HUES48 (cell line): ENCODE data around the gene ARHGEF40.

Source experiments
- H3K27ac ChIP-seq: one replicate; pipeline ENCODE4 v1.7.0; 2013; ENCODE audit warnings: low read depth, low read length, inconsistent platforms
- H3K27me3 ChIP-seq: 2 replicates; pipeline ENCODE4 v1.6.1; 2013; ENCODE audit warnings: mild to moderate bottlenecking, low read length; ENCODE audit not compliant: control insufficient read depth, insufficient read depth
- H3K36me3 ChIP-seq: 2 replicates; pipeline ENCODE4 v1.6.1; 2013; ENCODE audit warnings: low read length; ENCODE audit not compliant: control insufficient read depth, insufficient read depth
- H3K4me1 ChIP-seq: 2 replicates; pipeline ENCODE4 v1.6.1; 2013; ENCODE audit warnings: mild to moderate bottlenecking, low read length; ENCODE audit not compliant: control insufficient read depth, insufficient read depth
- H3K4me3 ChIP-seq: 2 replicates; pipeline ENCODE4 v1.5.1; 2013; ENCODE audit warnings: mild to moderate bottlenecking, low read depth, low read length
- H3K9ac ChIP-seq: 2 replicates; pipeline ENCODE4 v1.6.1; 2013; ENCODE audit warnings: mild to moderate bottlenecking, low read depth, low read length, moderate library complexity
- H3K9me3 ChIP-seq: 2 replicates; pipeline ENCODE4 v1.6.1; 2013; ENCODE audit warnings: low read length; ENCODE audit not compliant: control insufficient read depth, insufficient read depth

The ARHGEF40 gene

GRCh38 chr14:21074398-21075272 is 4.5 kb downstream of the ARHGEF40 start:
- no peak overlapping the region for H3K9ac ChIP-seq
- no peak overlapping the region for H3K27ac ChIP-seq
- no peak overlapping the region for H3K4me3 ChIP-seq
- H3K9me3 ChIP-seq: no peaks in the 10 kb centered on the region
- no peaks in the 10 kb centered on the region for H3K27me3 ChIP-seq
- peaks cover 70% of the 10 kb centered on the region for H3K36me3 ChIP-seq
- peaks cover 10% of the 10 kb centered on the region for H3K4me1 ChIP-seq

- Histone ChIP-seq H3K9me3 (no peaks in the 10 kb centered on the region), H3K4me1 (peaks cover 10% of the 10 kb centered on the region), H3K9ac (no peak overlapping the region), H3K36me3 (peaks cover 81% of the 10 kb centered on the region), H3K27me3 (no peaks in the 10 kb centered on the region), H3K4me3 (no peak overlapping the region), H3K27ac (no peak overlapping the region)
These were observed 5.8 kb downstream of the ARHGEF40 start for GRCh38 chr14:21075719-21076437.

- Histone ChIP-seq H3K36me3 (peaks cover 97% of the 10 kb centered on the region), H3K9me3 (no peaks in the 10 kb centered on the region), H3K4me1 (peaks cover under 1% of the 10 kb centered on the region; the same call in 1 of the 2 replicates), H3K27ac (no peak overlapping the region), H3K9ac (no peak overlapping the region), H3K4me3 (no peak overlapping the region), H3K27me3 (no peaks in the 10 kb centered on the region)
These were observed 7.6 kb downstream of the ARHGEF40 start for GRCh38 chr14:21077672-21078071.

- Histone ChIP-seq H3K27ac (no peak overlapping the region), H3K36me3 (peaks cover 95% of the 10 kb centered on the region), H3K4me3 (no peak overlapping the region), H3K4me1 (no peaks in the 10 kb centered on the region), H3K9ac (no peak overlapping the region), H3K27me3 (no peaks in the 10 kb centered on the region), H3K9me3 (no peaks in the 10 kb centered on the region)
These were observed 8.2 kb downstream of the ARHGEF40 start for GRCh38 chr14:21078287-21078686.

- Histone ChIP-seq H3K4me3 (no peak overlapping the region), H3K27ac (no peak overlapping the region), H3K36me3 (peaks cover 91% of the 10 kb centered on the region), H3K4me1 (no peaks in the 10 kb centered on the region), H3K9ac (no peak overlapping the region), H3K9me3 (no peaks in the 10 kb centered on the region), H3K27me3 (no peaks in the 10 kb centered on the region)
These were observed 8.6 kb downstream of the ARHGEF40 start for GRCh38 chr14:21078726-21079125.

GRCh38 chr14:21081521-21082142 is 11.5 kb downstream of the ARHGEF40 start:
- H3K27ac ChIP-seq: no peak overlapping the region
- H3K36me3 ChIP-seq: peaks cover 91% of the 10 kb centered on the region
- no peaks in the 10 kb centered on the region for H3K27me3 ChIP-seq
- no peaks in the 10 kb centered on the region for H3K4me1 ChIP-seq
- no peak overlapping the region for H3K4me3 ChIP-seq
- H3K9ac ChIP-seq: no peak overlapping the region
- no peaks in the 10 kb centered on the region for H3K9me3 ChIP-seq

- Histone ChIP-seq H3K27me3 (no peaks in the 10 kb centered on the region), H3K4me3 (no peak overlapping the region), H3K9ac (no peak overlapping the region), H3K27ac (no peak overlapping the region), H3K9me3 (no peaks in the 10 kb centered on the region), H3K36me3 (peaks cover 84% of the 10 kb centered on the region), H3K4me1 (no peaks in the 10 kb centered on the region)
These were observed 13.6 kb downstream of the ARHGEF40 start for GRCh38 chr14:21083565-21084325.

- Histone ChIP-seq H3K4me1 (no peaks in the 10 kb centered on the region), H3K36me3 (peaks cover 84% of the 10 kb centered on the region), H3K27me3 (no peaks in the 10 kb centered on the region), H3K9me3 (no peaks in the 10 kb centered on the region), H3K27ac (no peak overlapping the region), H3K9ac (no peak overlapping the region), H3K4me3 (no peak overlapping the region)
These were observed 14.3 kb downstream of the ARHGEF40 start for GRCh38 chr14:21084396-21084795.

- Histone ChIP-seq H3K4me1 (no peaks in the 10 kb centered on the region), H3K9me3 (no peaks in the 10 kb centered on the region), H3K4me3 (no peak overlapping the region), H3K9ac (no peak overlapping the region), H3K27ac (no peak overlapping the region), H3K36me3 (peaks cover 83% of the 10 kb centered on the region), H3K27me3 (no peaks in the 10 kb centered on the region)
These were observed 15.1 kb downstream of the ARHGEF40 start for GRCh38 chr14:21084998-21085853.

- Histone ChIP-seq H3K27ac (peak overlapping the region; percentile 71), H3K36me3 (peaks cover 84% of the 10 kb centered on the region), H3K9ac (no peak overlapping the region), H3K27me3 (no peaks in the 10 kb centered on the region), H3K9me3 (no peaks in the 10 kb centered on the region), H3K4me3 (no peak overlapping the region), H3K4me1 (no peaks in the 10 kb centered on the region)
These were observed 16.8 kb downstream of the ARHGEF40 start for GRCh38 chr14:21086908-21087293.
